ENCODE results near the gene RPL41.

DNA sequence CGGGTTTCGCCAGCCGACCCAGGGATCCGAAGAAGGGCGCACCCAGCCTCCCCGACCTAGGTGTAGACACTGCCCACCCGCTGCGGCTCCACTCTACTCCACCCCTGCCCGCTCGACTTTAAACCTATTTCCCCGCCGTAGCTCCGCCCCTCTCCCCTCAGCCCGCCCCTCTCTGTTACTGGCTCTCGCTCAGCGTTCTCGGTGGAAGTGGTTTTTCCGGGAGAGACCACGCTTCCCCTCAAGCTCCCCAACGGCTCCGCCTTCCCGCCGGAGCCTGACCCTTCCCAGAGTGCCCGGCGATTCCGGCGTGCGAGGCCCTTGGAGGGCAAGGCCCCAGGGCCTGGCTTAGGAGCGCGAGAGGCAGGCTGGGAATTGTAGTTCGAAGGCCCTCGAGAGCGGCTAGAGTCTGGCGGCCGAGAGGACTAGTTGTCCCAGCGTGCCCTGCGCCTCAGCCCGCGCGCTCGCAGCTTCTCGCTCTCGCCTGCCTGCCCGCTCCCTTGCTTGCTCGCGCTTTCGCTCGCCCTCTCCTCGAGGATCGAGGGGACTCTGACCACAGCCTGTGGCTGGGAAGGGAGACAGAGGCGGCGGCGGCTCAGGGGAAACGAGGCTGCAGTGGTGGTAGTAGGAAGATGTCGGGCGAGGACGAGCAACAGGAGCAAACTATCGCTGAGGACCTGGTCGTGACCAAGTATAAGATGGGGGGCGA, 12.2 kb upstream of the RPL41 start, which contains the start of gene PA2G4:
- TF ChIP-seq CTCF (IDR thresholded peaks at IDR 0.05) (peak in 1 of 3 experiments; percentile 14), POLR2AphosphoS5 (IDR thresholded peaks at IDR 0.05; ENCODE audit: insufficient read depth in 1 of 2, low read depth in 1 of 2) (peak; percentile 98 to 99), POLR2A (IDR thresholded peaks at IDR 0.05) (peak in 1 of 2 donors; percentile 73)
